WTC11 (cell line): ENCODE data around the gene ARHGAP44. TPM values are rescaled to one million over a fixed set of nuclear protein-coding genes. Genes with fewer than 3 reads are reported as not detected.

Experiments
- ATAC-seq: fragments of 200-7000 bp; cut with Tn5 transposase; 2 replicates; pipeline ENCODE4 v1.10.0; 2021; ENCODE audit warnings: mild to moderate bottlenecking, moderate library complexity
- CTCF ChIA-PET: fragments of 300-600 bp; sonication (Branson Sonifier 250); formaldehyde crosslinking; loops from one replicate; lab custom pipeline; 2021; ENCODE audit warnings: antibody characterized with exemption; lab: Charles Lee
- POLR2A ChIA-PET: fragments of 350-600 bp; sonication (Branson Sonifier 250); formaldehyde crosslinking; loops from one replicate; lab custom pipeline; 2021; ENCODE audit warnings: antibody characterized with exemption; lab: Charles Lee
- DNase-seq: peaks from one replicate; pipeline ENCODE4 v3.0.0; 2021; ENCODE audit warnings: low spot score
- H3K27ac Mint-ChIP-seq: 2 replicates; pipeline ENCODE4 v1.8.0; 2021; ENCODE audit warnings: mixed read lengths
- H3K27me3 Mint-ChIP-seq: 2 replicates; pipeline ENCODE4 v1.8.0; 2021; ENCODE audit warnings: low read depth, mild to moderate bottlenecking, moderate library complexity, mixed read lengths
- H3K36me3 Mint-ChIP-seq: 2 replicates; pipeline ENCODE4 v1.8.0; 2021; ENCODE audit warnings: mixed read lengths
- H3K4me1 Mint-ChIP-seq: 2 replicates; pipeline ENCODE4 v1.8.0; 2022; ENCODE audit warnings: mixed read lengths
- H3K4me3 Mint-ChIP-seq: 2 replicates; pipeline ENCODE4 v1.8.0; 2021; ENCODE audit warnings: mild to moderate bottlenecking, moderate library complexity, mixed read lengths
- H3K9me3 Mint-ChIP-seq: 2 replicates; pipeline ENCODE4 v1.8.0; 2021; ENCODE audit warnings: mixed read lengths
- CREM ChIP-seq: sonication (generic); formaldehyde crosslinking; IDR thresholded peaks from 2 replicates; pipeline ENCODE4 v1.8.1; 2022; ENCODE audit warnings: mild to moderate bottlenecking, missing genetic modification reagents, moderate library complexity
- ELF4 ChIP-seq: sonication (generic); formaldehyde crosslinking; IDR thresholded peaks from 2 replicates; pipeline ENCODE4 v1.8.1; 2022; ENCODE audit warnings: low read depth, mild to moderate bottlenecking, moderate library complexity, missing genetic modification reagents
- FOXJ3 ChIP-seq: sonication (generic); formaldehyde crosslinking; IDR thresholded peaks from 2 replicates; pipeline ENCODE4 v1.9.0; 2021; ENCODE audit warnings: missing genetic modification reagents, mild to moderate bottlenecking, borderline replicate concordance
- FOXK1 ChIP-seq: sonication (generic); formaldehyde crosslinking; IDR thresholded peaks from 2 replicates; pipeline ENCODE4 v1.8.0; 2022; ENCODE audit warnings: mild to moderate bottlenecking, moderate library complexity, missing genetic modification reagents
- GRHL2 ChIP-seq: fragments of 250-450 bp; sonication (Bioruptor Pico); IDR thresholded peaks from 2 replicates; pipeline ENCODE4 v1.8.0; 2022; ENCODE audit warnings: mild to moderate bottlenecking, moderate library complexity; ENCODE audit not compliant: insufficient replicate concordance, severe bottlenecking
- HMGA2 ChIP-seq: fragments of 250-450 bp; sonication (Bioruptor Pico); IDR thresholded peaks from 2 replicates; pipeline ENCODE4 v1.4.0; 2021; ENCODE audit warnings: mild to moderate bottlenecking, moderate library complexity
- IRF1 ChIP-seq: sonication (generic); formaldehyde crosslinking; IDR thresholded peaks from 2 replicates; pipeline ENCODE4 v1.8.0; 2023; ENCODE audit warnings: missing genetic modification reagents
- MAX ChIP-seq: sonication (generic); formaldehyde crosslinking; IDR thresholded peaks from 2 replicates; pipeline ENCODE4 v1.8.0; 2022; ENCODE audit warnings: mild to moderate bottlenecking, missing genetic modification reagents
- MXD4 ChIP-seq: fragments of 250-450 bp; sonication (Bioruptor Pico); IDR thresholded peaks from 2 replicates; pipeline ENCODE4 v1.8.0; 2021; ENCODE audit warnings: mild to moderate bottlenecking, moderate library complexity, borderline replicate concordance
- NFYB ChIP-seq: sonication (generic); formaldehyde crosslinking; conservative IDR thresholded peaks from 2 replicates; pipeline ENCODE4 v1.8.0; 2022; ENCODE audit warnings: low read depth, missing genetic modification reagents
- NR1H2 ChIP-seq: sonication (generic); formaldehyde crosslinking; IDR thresholded peaks from 2 replicates; pipeline ENCODE4 v1.9.0; 2021; ENCODE audit warnings: mild to moderate bottlenecking, moderate library complexity, missing genetic modification reagents
- NR3C1 ChIP-seq: sonication (generic); formaldehyde crosslinking; conservative IDR thresholded peaks from 2 replicates; pipeline ENCODE4 v1.8.1; 2023; ENCODE audit warnings: low read depth, mild to moderate bottlenecking, missing genetic modification reagents
- TCF7 ChIP-seq: sonication (generic); formaldehyde crosslinking; IDR thresholded peaks from 2 replicates; pipeline ENCODE4 v1.8.0; 2022; ENCODE audit warnings: mild to moderate bottlenecking, low read depth, missing genetic modification reagents, moderate library complexity
- USF2 ChIP-seq: sonication (generic); formaldehyde crosslinking; IDR thresholded peaks from 2 replicates; pipeline ENCODE4 v1.8.1; 2023; ENCODE audit warnings: mild to moderate bottlenecking, missing genetic modification reagents, moderate library complexity
- ZNF219 ChIP-seq: sonication (generic); formaldehyde crosslinking; IDR thresholded peaks from 2 replicates; pipeline ENCODE4 v1.8.0; 2023; ENCODE audit warnings: missing genetic modification reagents, mild to moderate bottlenecking, borderline replicate concordance
- ZNF263 ChIP-seq: sonication (generic); formaldehyde crosslinking; IDR thresholded peaks from 2 replicates; pipeline ENCODE4 v1.8.1; 2022; ENCODE audit warnings: low read depth, mild to moderate bottlenecking, moderate library complexity, missing genetic modification reagents
- ZNF396 ChIP-seq: fragments of 250-450 bp; sonication (Bioruptor Pico); IDR thresholded peaks from 2 replicates; pipeline ENCODE4 v1.8.0; 2021; ENCODE audit warnings: mild to moderate bottlenecking, moderate library complexity, borderline replicate concordance
- ZNF512 ChIP-seq: sonication (generic); formaldehyde crosslinking; IDR thresholded peaks from 2 replicates; pipeline ENCODE4 v1.8.1; 2022; ENCODE audit warnings: missing genetic modification reagents, borderline replicate concordance
- total RNA-seq: library from RNA; stranded (reverse); gene quantifications from 3 replicates; pipeline ENCODE4 v1.2.3, GENCODE V29; 2021
- TF ChIP-seq, protein P1 (sequence below): sonication (generic); formaldehyde crosslinking; IDR thresholded peaks from 2 replicates; pipeline ENCODE4 v1.8.0; 2022; ENCODE audit warnings: missing genetic modification reagents
- TF ChIP-seq, protein P2 (sequence below): sonication (generic); formaldehyde crosslinking; conservative IDR thresholded peaks from 2 replicates; pipeline ENCODE4 v1.8.1; 2022; ENCODE audit warnings: mild to moderate bottlenecking, missing genetic modification reagents
- TF ChIP-seq, protein P3 (sequence below): sonication (generic); formaldehyde crosslinking; IDR thresholded peaks from 2 replicates; pipeline ENCODE4 v1.8.0; 2022; ENCODE audit warnings: mild to moderate bottlenecking, missing genetic modification reagents

Gene ARHGAP44
- total RNA-seq, 1 experiment from 2014 or later: 23.8 TPM

GRCh38 chr17:13004336-13004735 is 215.0 kb downstream of the ARHGAP44 start (continued):
- TF ChIP-seq IRF1 (CRISPR knock-in tag): no peak
- no peak for TF ChIP-seq FOXJ3
- TF ChIP-seq ELF4: no peak
- TF ChIP-seq MXD4: no peak
- no peak for TF ChIP-seq HMGA2 (CRISPR knock-in tag)
- TF ChIP-seq ZNF219 (CRISPR knock-in tag): no peak
- TF ChIP-seq, all 79 proteins: peak for 0

DNA sequence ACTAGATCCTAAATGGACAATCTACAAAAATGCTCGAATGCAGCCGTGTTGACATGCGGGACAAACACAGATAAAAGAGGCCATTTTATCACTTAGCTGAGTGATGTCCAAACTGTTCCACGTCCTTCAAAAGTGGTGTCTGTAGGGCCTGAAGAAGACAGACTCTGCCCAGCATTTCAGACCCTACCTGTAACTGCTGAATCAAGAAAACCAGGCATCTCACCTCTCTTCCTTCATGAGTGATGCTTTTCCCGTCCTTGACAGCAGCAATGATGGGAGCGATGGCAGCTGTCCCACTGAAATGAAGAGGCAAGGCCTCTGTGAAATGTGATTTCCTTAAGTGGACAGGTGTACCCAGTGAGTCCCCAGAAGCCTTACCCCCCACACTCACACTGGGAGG is 216.2 kb downstream of the ARHGAP44 start:
- no peak for TF ChIP-seq MAX
- no peak for TF ChIP-seq USF2 (CRISPR knock-in tag)
- TF ChIP-seq, protein P1, sequence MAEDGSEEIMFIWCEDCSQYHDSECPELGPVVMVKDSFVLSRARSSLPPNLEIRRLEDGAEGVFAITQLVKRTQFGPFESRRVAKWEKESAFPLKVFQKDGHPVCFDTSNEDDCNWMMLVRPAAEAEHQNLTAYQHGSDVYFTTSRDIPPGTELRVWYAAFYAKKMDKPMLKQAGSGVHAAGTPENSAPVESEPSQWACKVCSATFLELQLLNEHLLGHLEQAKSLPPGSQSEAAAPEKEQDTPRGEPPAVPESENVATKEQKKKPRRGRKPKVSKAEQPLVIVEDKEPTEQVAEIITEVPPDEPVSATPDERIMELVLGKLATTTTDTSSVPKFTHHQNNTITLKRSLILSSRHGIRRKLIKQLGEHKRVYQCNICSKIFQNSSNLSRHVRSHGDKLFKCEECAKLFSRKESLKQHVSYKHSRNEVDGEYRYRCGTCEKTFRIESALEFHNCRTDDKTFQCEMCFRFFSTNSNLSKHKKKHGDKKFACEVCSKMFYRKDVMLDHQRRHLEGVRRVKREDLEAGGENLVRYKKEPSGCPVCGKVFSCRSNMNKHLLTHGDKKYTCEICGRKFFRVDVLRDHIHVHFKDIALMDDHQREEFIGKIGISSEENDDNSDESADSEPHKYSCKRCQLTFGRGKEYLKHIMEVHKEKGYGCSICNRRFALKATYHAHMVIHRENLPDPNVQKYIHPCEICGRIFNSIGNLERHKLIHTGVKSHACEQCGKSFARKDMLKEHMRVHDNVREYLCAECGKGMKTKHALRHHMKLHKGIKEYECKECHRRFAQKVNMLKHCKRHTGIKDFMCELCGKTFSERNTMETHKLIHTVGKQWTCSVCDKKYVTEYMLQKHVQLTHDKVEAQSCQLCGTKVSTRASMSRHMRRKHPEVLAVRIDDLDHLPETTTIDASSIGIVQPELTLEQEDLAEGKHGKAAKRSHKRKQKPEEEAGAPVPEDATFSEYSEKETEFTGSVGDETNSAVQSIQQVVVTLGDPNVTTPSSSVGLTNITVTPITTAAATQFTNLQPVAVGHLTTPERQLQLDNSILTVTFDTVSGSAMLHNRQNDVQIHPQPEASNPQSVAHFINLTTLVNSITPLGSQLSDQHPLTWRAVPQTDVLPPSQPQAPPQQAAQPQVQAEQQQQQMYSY (CRISPR knock-in tag): no peak
- no peak for TF ChIP-seq NR3C1 (CRISPR knock-in tag)
- TF ChIP-seq NFYB: no peak
- TF ChIP-seq CREM (CRISPR knock-in tag): no peak
- TF ChIP-seq, protein P2, sequence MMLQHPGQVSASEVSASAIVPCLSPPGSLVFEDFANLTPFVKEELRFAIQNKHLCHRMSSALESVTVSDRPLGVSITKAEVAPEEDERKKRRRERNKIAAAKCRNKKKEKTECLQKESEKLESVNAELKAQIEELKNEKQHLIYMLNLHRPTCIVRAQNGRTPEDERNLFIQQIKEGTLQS (CRISPR knock-in tag): no peak
- no peak for TF ChIP-seq ZNF263
- no peak for TF ChIP-seq ZNF512 (CRISPR knock-in tag)
- TF ChIP-seq FOXK1: no peak
- no peak for TF ChIP-seq NR1H2 (CRISPR knock-in tag)
- TF ChIP-seq, protein P3, sequence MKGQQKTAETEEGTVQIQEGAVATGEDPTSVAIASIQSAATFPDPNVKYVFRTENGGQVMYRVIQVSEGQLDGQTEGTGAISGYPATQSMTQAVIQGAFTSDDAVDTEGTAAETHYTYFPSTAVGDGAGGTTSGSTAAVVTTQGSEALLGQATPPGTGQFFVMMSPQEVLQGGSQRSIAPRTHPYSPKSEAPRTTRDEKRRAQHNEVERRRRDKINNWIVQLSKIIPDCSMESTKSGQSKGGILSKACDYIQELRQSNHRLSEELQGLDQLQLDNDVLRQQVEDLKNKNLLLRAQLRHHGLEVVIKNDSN (CRISPR knock-in tag): no peak
- TF ChIP-seq ZNF396 (CRISPR knock-in tag): no peak
- TF ChIP-seq TCF7 (CRISPR knock-in tag): no peak
- TF ChIP-seq GRHL2 (CRISPR knock-in tag): no peak
- Mint-ChIP-seq H3K4me1 (no peaks in the 10 kb centered on the region), H3K36me3 (peaks cover 54% of the 10 kb centered on the region), H3K4me3 (no peak overlapping the region), H3K27ac (no peak overlapping the region), H3K9me3 (no peaks in the 10 kb centered on the region), H3K27me3 (no peaks in the 10 kb centered on the region)
- DNase-seq (no peak), ATAC-seq (no peak)
- ChIA-PET POLR2A (interaction anchor here (0.7 kb wide), 1 partner anchor 121 kb away, joined by 3 read pairs; no protein-coding TSS in a partner anchor), CTCF (interaction anchor here (1.6 to 1.9 kb wide), 2 partner anchors 12 to 263 kb away, joined by 4 read pairs; partner anchors contain the start of gene ELAC2)
